ENCODE measurements around the gene SCN1B. TPM values are rescaled to one million over a fixed set of nuclear protein-coding genes. Genes with fewer than 3 reads are reported as not detected.

SCN1B gene
- total and polyA plus RNA-seq, 2 of the 13 experiments (the other 11 are each of a cell fraction or from before 2014, with no cell fraction given), result 2.7 to 20.1 TPM

DNA sequence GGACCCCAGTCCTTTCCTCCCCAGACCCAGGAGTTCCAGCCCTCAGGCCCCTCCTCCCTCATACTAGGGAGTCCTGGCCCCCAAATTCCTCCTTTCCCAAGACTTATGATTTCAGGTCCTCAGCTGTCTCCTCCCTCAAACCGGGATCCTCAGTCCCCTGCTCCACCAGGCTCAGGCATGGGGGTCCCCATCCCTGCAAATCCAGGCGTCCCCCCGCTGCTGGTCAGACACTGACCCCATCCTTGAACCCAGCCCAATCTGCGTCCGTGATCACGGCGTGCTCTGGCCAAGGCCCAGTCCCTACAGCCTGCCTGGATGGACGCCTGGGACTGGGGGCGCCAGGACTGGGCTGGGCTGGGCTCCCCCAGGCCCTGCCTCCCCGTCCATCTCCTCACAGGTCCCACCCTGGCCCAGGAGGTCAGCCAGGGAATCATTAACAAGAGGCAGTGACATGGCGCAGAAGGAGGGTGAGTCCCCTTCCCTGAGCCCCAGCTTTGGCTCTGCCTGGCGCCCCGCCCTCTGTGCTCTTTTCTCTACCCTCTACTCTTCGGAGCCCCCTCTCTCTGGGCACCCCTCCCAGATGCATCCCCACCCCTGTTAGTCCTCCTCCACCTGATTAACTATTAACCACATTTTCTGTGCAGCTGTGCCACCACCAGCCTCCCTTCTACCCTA is 11.9 kb downstream of the SCN1B start (continued):
- TF ChIP-seq GTF2F1 (IDR thresholded peaks at IDR 0.05; ENCODE audit: low read length) (no peak), KMT2B (CRISPR knock-in tag; IDR thresholded peaks at IDR 0.05) (no peak), TEAD3 (CRISPR knock-in tag; optimal IDR thresholded peaks at IDR 0.05; ENCODE audit: borderline replicate concordance) (peak; percentile 29), NCOA1 (CRISPR knock-in tag; IDR thresholded peaks at IDR 0.05) (no peak), ZNF160 (CRISPR knock-in tag; IDR thresholded peaks at IDR 0.05) (0 out of 2 replicates have a peak, but pooled peaks have one; percentile 26), MIXL1 (CRISPR knock-in tag; IDR thresholded peaks at IDR 0.05) (peak; percentile 60), MAF1 (CRISPR knock-in tag; IDR thresholded peaks at IDR 0.05; ENCODE audit: borderline replicate concordance) (no peak), ZNF749 (CRISPR knock-in tag; IDR thresholded peaks at IDR 0.05; ENCODE audit: borderline replicate concordance) (no peak), DNMT3B (CRISPR knock-in tag; conservative IDR thresholded peaks at IDR 0.05) (no peak), GLI4 (CRISPR knock-in tag; IDR thresholded peaks at IDR 0.05; ENCODE audit: borderline replicate concordance) (peak; percentile 71; the same call in 1 of the 2 replicates), FOXK1 (CRISPR knock-in tag; IDR thresholded peaks at IDR 0.05; ENCODE audit: borderline replicate concordance, low read depth) (no peak; the same call in 1 of the 2 replicates), ZNF782 (CRISPR knock-in tag; IDR thresholded peaks at IDR 0.05; ENCODE audit: borderline replicate concordance) (no peak), MTA1 (CRISPR knock-in tag; IDR thresholded peaks at IDR 0.05; ENCODE audit: borderline replicate concordance) (no peak), KLF11 (CRISPR knock-in tag; IDR thresholded peaks at IDR 0.05) (no peak), CBX1 (IDR thresholded peaks at IDR 0.05; ENCODE audit: low read depth) (no peak)
- TF ChIP-seq, protein P1, sequence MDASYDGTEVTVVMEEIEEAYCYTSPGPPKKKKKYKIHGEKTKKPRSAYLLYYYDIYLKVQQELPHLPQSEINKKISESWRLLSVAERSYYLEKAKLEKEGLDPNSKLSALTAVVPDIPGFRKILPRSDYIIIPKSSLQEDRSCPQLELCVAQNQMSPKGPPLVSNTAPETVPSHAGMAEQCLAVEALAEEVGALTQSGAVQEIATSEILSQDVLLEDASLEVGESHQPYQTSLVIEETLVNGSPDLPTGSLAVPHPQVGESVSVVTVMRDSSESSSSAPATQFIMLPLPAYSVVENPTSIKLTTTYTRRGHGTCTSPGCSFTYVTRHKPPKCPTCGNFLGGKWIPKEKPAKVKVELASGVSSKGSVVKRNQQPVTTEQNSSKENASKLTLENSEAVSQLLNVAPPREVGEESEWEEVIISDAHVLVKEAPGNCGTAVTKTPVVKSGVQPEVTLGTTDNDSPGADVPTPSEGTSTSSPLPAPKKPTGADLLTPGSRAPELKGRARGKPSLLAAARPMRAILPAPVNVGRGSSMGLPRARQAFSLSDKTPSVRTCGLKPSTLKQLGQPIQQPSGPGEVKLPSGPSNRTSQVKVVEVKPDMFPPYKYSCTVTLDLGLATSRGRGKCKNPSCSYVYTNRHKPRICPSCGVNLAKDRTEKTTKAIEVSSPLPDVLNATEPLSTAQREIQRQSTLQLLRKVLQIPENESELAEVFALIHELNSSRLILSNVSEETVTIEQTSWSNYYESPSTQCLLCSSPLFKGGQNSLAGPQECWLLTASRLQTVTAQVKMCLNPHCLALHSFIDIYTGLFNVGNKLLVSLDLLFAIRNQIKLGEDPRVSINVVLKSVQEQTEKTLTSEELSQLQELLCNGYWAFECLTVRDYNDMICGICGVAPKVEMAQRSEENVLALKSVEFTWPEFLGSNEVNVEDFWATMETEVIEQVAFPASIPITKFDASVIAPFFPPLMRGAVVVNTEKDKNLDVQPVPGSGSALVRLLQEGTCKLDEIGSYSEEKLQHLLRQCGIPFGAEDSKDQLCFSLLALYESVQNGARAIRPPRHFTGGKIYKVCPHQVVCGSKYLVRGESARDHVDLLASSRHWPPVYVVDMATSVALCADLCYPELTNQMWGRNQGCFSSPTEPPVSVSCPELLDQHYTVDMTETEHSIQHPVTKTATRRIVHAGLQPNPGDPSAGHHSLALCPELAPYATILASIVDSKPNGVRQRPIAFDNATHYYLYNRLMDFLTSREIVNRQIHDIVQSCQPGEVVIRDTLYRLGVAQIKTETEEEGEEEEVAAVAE (CRISPR knock-in tag; IDR thresholded peaks at IDR 0.05; ENCODE audit: borderline replicate concordance), result 0 out of 2 replicates have a peak, but pooled peaks have one; percentile 34
- TF ChIP-seq, protein P2, sequence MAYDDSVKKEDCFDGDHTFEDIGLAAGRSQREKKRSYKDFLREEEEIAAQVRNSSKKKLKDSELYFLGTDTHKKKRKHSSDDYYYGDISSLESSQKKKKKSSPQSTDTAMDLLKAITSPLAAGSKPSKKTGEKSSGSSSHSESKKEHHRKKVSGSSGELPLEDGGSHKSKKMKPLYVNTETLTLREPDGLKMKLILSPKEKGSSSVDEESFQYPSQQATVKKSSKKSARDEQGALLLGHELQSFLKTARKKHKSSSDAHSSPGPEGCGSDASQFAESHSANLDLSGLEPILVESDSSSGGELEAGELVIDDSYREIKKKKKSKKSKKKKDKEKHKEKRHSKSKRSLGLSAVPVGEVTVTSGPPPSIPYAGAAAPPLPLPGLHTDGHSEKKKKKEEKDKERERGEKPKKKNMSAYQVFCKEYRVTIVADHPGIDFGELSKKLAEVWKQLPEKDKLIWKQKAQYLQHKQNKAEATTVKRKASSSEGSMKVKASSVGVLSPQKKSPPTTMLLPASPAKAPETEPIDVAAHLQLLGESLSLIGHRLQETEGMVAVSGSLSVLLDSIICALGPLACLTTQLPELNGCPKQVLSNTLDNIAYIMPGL (CRISPR knock-in tag; IDR thresholded peaks at IDR 0.05; ENCODE audit: borderline replicate concordance in 1 of 2, low read depth in 1 of 2), result peak in 1 of 2 experiments; percentile 60; a peak in 2 of 4 replicates
- TF ChIP-seq, protein P3, sequence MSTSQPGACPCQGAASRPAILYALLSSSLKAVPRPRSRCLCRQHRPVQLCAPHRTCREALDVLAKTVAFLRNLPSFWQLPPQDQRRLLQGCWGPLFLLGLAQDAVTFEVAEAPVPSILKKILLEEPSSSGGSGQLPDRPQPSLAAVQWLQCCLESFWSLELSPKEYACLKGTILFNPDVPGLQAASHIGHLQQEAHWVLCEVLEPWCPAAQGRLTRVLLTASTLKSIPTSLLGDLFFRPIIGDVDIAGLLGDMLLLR (CRISPR knock-in tag; IDR thresholded peaks at IDR 0.05), result no peak
- TF ChIP-seq, protein P4, sequence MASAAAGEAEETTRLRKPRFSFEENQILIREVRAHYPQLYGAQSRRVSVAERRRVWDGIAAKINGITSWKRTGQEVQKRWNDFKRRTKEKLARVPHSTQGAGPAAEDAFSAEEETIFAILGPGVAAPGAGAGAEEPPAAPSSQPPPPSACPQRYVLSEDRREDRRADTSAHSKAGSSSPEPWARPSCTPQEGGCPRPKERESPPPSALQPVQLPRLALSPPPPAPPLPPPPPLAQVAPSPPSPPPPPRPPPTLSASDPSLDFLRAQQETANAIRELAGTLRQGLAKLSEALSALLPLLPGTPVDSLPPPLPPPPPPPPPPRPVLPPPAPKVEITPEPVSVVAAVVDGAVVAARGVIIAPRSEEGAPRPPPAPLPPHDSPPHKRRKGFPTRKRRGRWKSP (CRISPR knock-in tag; IDR thresholded peaks at IDR 0.05), result peak; percentile 55; the same call in 1 of the 2 replicates
- TF ChIP-seq, protein P5, sequence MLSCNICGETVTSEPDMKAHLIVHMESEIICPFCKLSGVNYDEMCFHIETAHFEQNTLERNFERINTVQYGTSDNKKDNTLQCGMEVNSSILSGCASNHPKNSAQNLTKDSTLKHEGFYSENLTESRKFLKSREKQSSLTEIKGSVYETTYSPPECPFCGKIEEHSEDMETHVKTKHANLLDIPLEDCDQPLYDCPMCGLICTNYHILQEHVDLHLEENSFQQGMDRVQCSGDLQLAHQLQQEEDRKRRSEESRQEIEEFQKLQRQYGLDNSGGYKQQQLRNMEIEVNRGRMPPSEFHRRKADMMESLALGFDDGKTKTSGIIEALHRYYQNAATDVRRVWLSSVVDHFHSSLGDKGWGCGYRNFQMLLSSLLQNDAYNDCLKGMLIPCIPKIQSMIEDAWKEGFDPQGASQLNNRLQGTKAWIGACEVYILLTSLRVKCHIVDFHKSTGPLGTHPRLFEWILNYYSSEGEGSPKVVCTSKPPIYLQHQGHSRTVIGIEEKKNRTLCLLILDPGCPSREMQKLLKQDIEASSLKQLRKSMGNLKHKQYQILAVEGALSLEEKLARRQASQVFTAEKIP (CRISPR knock-in tag; IDR thresholded peaks at IDR 0.05; ENCODE audit: borderline replicate concordance), result no peak
